ENCODE results near the gene MAP1A. TPM values are rescaled to one million over a fixed set of nuclear protein-coding genes. Genes with fewer than 3 reads are reported as not detected.

The MAP1A gene
- total and polyA plus RNA-seq, 2 donors (not counting 3 experiments of a cell fraction or from before 2014, with no cell fraction given): 0.68 to 4.8 TPM

DNA sequence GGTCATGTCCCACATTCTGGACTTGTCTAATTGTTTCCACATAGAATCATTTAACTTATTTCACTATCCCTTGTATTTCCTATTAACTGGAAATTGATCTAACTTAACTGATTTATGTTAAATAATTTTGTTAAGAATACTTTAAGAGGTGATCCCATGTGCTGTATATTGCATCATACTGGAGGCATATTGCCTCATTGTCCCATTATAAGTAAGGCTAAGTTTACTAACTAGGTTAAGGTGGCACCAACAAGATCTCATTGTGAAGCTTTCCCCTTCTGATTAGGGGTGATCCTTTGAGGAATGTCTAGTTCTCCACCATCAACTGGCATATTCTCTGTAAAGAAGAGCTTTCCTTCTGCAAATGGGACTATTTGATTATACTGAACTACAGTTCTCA is 24.4 kb downstream of the MAP1A start:
- Histone ChIP-seq H3K79me2 (ENCODE audit: control insufficient read depth, insufficient read depth, low read length) (no peaks in the 10 kb centered on the region), H3K27me3 (ENCODE audit: control insufficient read depth in 2 of 2, insufficient read depth in 2 of 2, low read length in 2 of 2) (no peaks in the 10 kb centered on the region), H2AFZ (ENCODE audit: low read depth, low read length) (no peak overlapping the region), H3K9me1 (replicated peaks; ENCODE audit: control insufficient read depth, extremely low read depth, insufficient read depth, low read length) (no peaks in the 10 kb centered on the region), H3K9me3 (replicated peaks; ENCODE audit: control insufficient read depth, insufficient read depth, low read length) (no peaks in the 10 kb centered on the region), H3K36me3 (ENCODE audit: control insufficient read depth in 2 of 2, extremely low read depth in 1 of 2, insufficient read depth in 2 of 2, low read length in 2 of 2) (no peaks in the 10 kb centered on the region), H3K9ac (replicated peaks; ENCODE audit: extremely low read depth, insufficient read depth, low read length) (no peak overlapping the region), H3K27ac (ENCODE audit: insufficient read depth, low read depth, low read length) (no peak overlapping the region), H3K4me1 (ENCODE audit: control insufficient read depth, extremely low read depth, insufficient read depth, low read length) (no peaks in the 10 kb centered on the region), H3K4me2 (ENCODE audit: insufficient read depth, low read length) (no peak overlapping the region), H3K4me3 (replicated peaks in 1 of 3; ENCODE audit: insufficient read depth in 1 of 3, low read depth in 1 of 3, low read length in 3 of 3) (no peak overlapping the region), H4K20me1 (replicated peaks; ENCODE audit: control insufficient read depth, extremely low read depth, insufficient read depth, low read length) (no peaks in the 10 kb centered on the region)
- dilution Hi-C loops (cut with MboI; ENCODE audit: extremely low pct_ligation_motif_present, low sequenced_read_pairs) (no loop called here), intact Hi-C loops (cut with micrococcal nuclease) (no loop called here)
- DNase-seq (ENCODE audit: low read depth, low spot score) (no peak), FAIRE-seq (no peak)
- no TSS peak for BruUV-seq (replicated peaks)
- POLR2A ChIA-PET: no interaction called here
- no peak for TF ChIP-seq FOS (IDR thresholded peaks at IDR 0.05; ENCODE audit: borderline replicate concordance, insufficient read depth, low read length)
- no peak for TF ChIP-seq GATA2 (IDR thresholded peaks at IDR 0.05; ENCODE audit: insufficient read depth, insufficient read length, low read depth, low read length)
- TF ChIP-seq, protein P1, sequence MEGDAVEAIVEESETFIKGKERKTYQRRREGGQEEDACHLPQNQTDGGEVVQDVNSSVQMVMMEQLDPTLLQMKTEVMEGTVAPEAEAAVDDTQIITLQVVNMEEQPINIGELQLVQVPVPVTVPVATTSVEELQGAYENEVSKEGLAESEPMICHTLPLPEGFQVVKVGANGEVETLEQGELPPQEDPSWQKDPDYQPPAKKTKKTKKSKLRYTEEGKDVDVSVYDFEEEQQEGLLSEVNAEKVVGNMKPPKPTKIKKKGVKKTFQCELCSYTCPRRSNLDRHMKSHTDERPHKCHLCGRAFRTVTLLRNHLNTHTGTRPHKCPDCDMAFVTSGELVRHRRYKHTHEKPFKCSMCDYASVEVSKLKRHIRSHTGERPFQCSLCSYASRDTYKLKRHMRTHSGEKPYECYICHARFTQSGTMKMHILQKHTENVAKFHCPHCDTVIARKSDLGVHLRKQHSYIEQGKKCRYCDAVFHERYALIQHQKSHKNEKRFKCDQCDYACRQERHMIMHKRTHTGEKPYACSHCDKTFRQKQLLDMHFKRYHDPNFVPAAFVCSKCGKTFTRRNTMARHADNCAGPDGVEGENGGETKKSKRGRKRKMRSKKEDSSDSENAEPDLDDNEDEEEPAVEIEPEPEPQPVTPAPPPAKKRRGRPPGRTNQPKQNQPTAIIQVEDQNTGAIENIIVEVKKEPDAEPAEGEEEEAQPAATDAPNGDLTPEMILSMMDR (IDR thresholded peaks at IDR 0.05; ENCODE audit: extremely low read depth in 1 of 2, insufficient read depth in 1 of 2, low read depth in 1 of 2, low read length in 2 of 2): no peak
- TF ChIP-seq EZH2 (IDR thresholded peaks at IDR 0.05; ENCODE audit: borderline replicate concordance, low read depth, low read length, severe bottlenecking): no peak
- TF ChIP-seq, protein P2, sequence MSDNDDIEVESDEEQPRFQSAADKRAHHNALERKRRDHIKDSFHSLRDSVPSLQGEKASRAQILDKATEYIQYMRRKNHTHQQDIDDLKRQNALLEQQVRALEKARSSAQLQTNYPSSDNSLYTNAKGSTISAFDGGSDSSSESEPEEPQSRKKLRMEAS (IDR thresholded peaks at IDR 0.05; ENCODE audit: insufficient read depth, insufficient read length): no peak
- TF ChIP-seq JUN (IDR thresholded peaks at IDR 0.05; ENCODE audit: borderline replicate concordance, insufficient read depth, insufficient read length, low read depth): no peak
- no peak for TF ChIP-seq POLR2AphosphoS5 (IDR thresholded peaks at IDR 0.05; ENCODE audit: insufficient read depth, low read depth, low read length)
- TF ChIP-seq MYC (IDR thresholded peaks at IDR 0.05; ENCODE audit: low read depth, low read length): no peak
- no peak for TF ChIP-seq POLR2A (IDR thresholded peaks at IDR 0.05; ENCODE audit: low read depth, low read length)
- CTCF ChIA-PET: interaction anchor here (1.5 kb wide), 1 partner anchor 14 kb away, joined by 3 read pairs; no protein-coding TSS in a partner anchor

All from endothelial cell of umbilical vein (primary cell).